ENCODE results near the gene TPM3. TPM values are rescaled to one million over a fixed set of nuclear protein-coding genes. Genes with fewer than 3 reads are reported as not detected.
"Not testable (repeated sequence)": the region's sequence is repeated elsewhere in the genome, so short reads cannot be mapped to it uniquely, and the experiment has no call there.

Gene TPM3
- total RNA-seq, 1 donor from 2014 or later = 263 TPM

DNA sequence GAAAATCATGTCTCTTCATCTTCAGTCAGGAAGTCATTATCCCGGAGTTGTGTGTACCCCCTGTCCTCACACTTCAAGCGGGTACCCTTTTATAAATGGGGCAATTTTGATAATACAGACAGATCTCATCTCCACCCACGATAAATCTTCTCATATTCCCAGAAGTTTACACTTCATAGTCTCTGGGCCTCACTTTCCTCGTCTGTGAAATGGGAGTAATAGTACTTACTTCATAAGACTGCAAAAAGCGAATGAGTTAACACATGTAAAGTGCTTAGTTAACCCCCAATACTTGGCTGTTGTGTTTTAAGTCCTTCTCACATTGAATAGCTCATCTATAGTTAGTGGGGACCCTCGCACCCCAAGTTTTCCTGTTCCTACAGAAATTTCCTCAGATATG, 37.8 kb downstream of the TPM3 start:
- Mint-ChIP-seq H3K4me3 (no peak overlapping the region), H3K9me3 (no peaks in the 10 kb centered on the region), H3K36me3 (peaks cover 18% of the 10 kb centered on the region), H3K27ac (no peak overlapping the region), H3K27me3 (no peaks in the 10 kb centered on the region), H3K4me1 (ENCODE audit: unreplicated experiment) (peaks cover 7% of the 10 kb centered on the region)
- DNase-seq (ENCODE audit: extremely low spot score, unreplicated experiment) = no peak
- TF ChIP-seq, protein P1, sequence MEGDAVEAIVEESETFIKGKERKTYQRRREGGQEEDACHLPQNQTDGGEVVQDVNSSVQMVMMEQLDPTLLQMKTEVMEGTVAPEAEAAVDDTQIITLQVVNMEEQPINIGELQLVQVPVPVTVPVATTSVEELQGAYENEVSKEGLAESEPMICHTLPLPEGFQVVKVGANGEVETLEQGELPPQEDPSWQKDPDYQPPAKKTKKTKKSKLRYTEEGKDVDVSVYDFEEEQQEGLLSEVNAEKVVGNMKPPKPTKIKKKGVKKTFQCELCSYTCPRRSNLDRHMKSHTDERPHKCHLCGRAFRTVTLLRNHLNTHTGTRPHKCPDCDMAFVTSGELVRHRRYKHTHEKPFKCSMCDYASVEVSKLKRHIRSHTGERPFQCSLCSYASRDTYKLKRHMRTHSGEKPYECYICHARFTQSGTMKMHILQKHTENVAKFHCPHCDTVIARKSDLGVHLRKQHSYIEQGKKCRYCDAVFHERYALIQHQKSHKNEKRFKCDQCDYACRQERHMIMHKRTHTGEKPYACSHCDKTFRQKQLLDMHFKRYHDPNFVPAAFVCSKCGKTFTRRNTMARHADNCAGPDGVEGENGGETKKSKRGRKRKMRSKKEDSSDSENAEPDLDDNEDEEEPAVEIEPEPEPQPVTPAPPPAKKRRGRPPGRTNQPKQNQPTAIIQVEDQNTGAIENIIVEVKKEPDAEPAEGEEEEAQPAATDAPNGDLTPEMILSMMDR (conservative IDR thresholded peaks at IDR 0.05) = no peak

DNA sequence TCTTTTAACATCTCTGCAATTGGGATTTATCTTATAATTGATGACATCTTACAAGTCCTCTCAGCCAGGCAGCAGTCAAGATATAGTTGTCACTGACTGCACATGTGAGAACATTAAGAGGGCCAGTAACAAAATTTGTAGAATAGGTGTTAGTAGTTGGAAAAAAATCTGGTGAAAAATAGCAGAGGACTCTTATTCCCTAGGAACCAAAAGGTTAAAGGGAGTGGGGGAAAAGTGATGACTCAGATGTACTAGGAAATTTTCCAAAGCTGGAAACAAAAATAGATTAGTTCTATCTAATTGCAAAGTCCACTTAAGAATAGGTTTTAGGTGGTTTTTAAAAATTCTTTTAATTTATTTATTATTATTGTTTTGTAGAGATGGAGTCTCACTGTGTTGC, 40.6 kb downstream of the TPM3 start:
- H3K27ac Mint-ChIP-seq = no peak overlapping the region
- H3K27me3 Mint-ChIP-seq = no peaks in the 10 kb centered on the region
- no peak for DNase-seq (ENCODE audit: extremely low spot score, unreplicated experiment)
- no peaks in the 10 kb centered on the region for H3K4me1 Mint-ChIP-seq (ENCODE audit: unreplicated experiment)
- no peaks in the 10 kb centered on the region for H3K9me3 Mint-ChIP-seq
- H3K4me3 Mint-ChIP-seq = no peak overlapping the region
- TF ChIP-seq, protein P1 (conservative IDR thresholded peaks at IDR 0.05) = no peak
- peaks cover 7% of the 10 kb centered on the region for H3K36me3 Mint-ChIP-seq

DNA sequence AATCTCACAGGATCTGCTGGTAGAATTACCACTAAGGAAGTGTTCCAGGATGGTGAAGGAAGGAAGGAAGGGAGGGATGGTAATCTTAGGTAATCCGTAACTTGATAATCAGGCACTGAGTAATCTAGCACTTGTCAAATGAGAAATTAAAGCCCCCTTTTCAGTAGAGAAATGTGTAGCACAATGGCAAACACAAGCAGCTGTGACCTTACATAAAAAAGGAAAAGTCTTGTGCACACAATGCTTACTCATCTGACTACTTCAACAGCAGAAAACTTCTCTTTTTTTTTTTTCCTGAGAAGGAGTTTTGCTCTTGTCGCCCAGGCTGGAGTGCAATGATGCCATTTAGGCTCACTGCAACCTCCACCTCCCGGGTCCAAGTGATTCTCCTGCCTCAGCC, 43.1 kb downstream of the TPM3 start:
- Mint-ChIP-seq H3K4me3 (no peak overlapping the region), H3K36me3 (peaks cover 1% of the 10 kb centered on the region), H3K4me1 (ENCODE audit: unreplicated experiment) (no peaks in the 10 kb centered on the region), H3K27ac (no peak overlapping the region), H3K27me3 (no peaks in the 10 kb centered on the region), H3K9me3 (no peaks in the 10 kb centered on the region)
- no peak for DNase-seq (ENCODE audit: extremely low spot score, unreplicated experiment)
- TF ChIP-seq, protein P1 (conservative IDR thresholded peaks at IDR 0.05) = no peak

DNA sequence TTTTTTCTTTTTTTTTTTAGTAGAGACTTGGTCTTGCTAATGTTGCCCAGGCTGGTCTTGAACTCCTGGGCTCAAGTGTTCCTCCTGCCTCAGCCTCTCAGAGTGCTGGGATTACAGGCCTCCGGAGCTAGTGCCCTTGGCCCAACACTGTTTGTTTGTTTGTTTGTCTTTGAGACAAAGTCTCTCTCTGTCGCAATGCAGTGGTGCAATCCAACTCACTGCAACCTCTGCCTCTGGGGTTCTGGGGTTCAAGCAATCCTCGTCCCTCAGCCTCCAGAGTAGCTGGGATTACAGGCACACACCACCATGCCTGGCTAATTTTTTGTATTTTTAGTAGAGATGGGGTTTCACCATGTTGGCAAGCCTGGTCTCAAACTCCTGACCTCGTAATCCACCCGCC, 44.4 kb downstream of the TPM3 start:
- H3K4me1 Mint-ChIP-seq (ENCODE audit: unreplicated experiment); H3K27me3 Mint-ChIP-seq; H3K9me3 Mint-ChIP-seq; H3K27ac Mint-ChIP-seq; H3K4me3 Mint-ChIP-seq; H3K36me3 Mint-ChIP-seq; DNase-seq (ENCODE audit: extremely low spot score, unreplicated experiment): not testable (repeated sequence)

DNA sequence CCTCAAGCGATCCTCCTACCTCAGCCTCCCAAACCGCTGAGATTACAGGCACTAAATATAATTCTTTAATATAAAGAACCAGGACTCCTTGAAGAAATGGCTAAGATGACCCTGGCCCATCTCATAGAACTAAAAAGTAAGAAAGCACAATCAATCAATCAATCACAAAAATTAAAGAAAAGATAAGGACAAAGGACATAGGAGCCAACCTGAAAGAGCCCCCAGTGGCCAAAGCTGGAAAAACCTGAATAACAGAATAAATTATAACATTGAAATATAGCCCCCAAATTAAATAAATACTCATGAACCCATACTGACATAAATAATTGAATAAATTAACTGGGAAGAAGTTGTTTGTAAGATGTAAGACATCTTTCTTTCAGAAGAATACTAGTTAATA, 45.9 kb downstream of the TPM3 start:
- Mint-ChIP-seq H3K27ac (no peak overlapping the region), H3K36me3 (no peaks in the 10 kb centered on the region), H3K9me3 (no peaks in the 10 kb centered on the region), H3K4me3 (no peak overlapping the region), H3K27me3 (no peaks in the 10 kb centered on the region), H3K4me1 (ENCODE audit: unreplicated experiment) (no peaks in the 10 kb centered on the region)
- TF ChIP-seq, protein P1 (conservative IDR thresholded peaks at IDR 0.05) = peak; percentile 72
- no peak for DNase-seq (ENCODE audit: extremely low spot score, unreplicated experiment)

DNA sequence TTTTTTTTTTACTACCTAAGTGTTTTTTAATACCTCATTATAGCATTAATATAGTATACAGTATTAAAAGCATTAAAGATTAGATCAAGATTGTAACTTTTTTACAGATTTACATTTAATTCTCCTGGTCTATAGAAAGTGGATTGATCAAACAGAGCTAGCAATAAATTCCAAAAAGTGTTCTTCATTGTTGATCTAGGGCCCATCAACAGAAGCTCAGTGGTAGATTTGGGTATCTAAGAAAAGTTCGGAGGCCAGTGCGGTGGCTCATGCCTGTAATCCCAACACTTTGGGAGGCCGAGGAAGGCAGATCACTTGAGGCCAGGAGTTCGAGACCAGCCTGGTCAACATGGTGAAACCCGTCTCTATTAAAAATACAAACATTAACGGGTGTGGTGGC, 49.5 kb downstream of the TPM3 start:
- Mint-ChIP-seq H3K36me3 (no peaks in the 10 kb centered on the region), H3K9me3 (no peaks in the 10 kb centered on the region), H3K27me3 (no peaks in the 10 kb centered on the region), H3K4me1 (ENCODE audit: unreplicated experiment) (no peaks in the 10 kb centered on the region), H3K4me3 (no peak overlapping the region), H3K27ac (no peak overlapping the region)
- TF ChIP-seq, protein P1 (conservative IDR thresholded peaks at IDR 0.05) = no peak
- no peak for DNase-seq (ENCODE audit: extremely low spot score, unreplicated experiment)
